Astrocyte (in vitro differentiated cells and primary cell): ENCODE data around the gene UNC5C.

ENCODE experiments used
- CTCF ChIP-seq: IDR thresholded peaks from 2 replicates; pipeline ENCODE4 v1.5.1; 2011; ENCODE audit warnings: low read depth, mild to moderate bottlenecking, inconsistent platforms, low read length, moderate library complexity; ENCODE audit not compliant: insufficient read depth
- EZH2 ChIP-seq: IDR thresholded peaks from 2 replicates; pipeline ENCODE4 v1.6.1; 2012; ENCODE audit warnings: mild to moderate bottlenecking, low read length, inconsistent platforms; ENCODE audit not compliant: insufficient read depth

- TF ChIP-seq CTCF = no peak
- no peak for TF ChIP-seq EZH2
These were observed 430.3 kb downstream of the UNC5C start for GRCh38 chr4:95118497-95118896.
